Epithelial cell of esophagus (primary cell): ENCODE data around the gene MFGE8.

ENCODE experiments used
- DNase-seq: peaks from one replicate; pipeline ENCODE4 v3.0.0; 2010; ENCODE audit warnings: low read depth
- H3K4me3 ChIP-seq: 2 replicates; pipeline ENCODE4 v1.5.1; 2011; ENCODE audit warnings: mild to moderate bottlenecking, low read length, control low read depth
- CTCF ChIP-seq: IDR thresholded peaks from 2 replicates; pipeline ENCODE4 v1.5.1; 2011; ENCODE audit warnings: low read depth, mild to moderate bottlenecking, low read length, control low read depth, inconsistent platforms; ENCODE audit not compliant: insufficient read depth; ENCODE audit errors: missing control alignments

MFGE8 gene

GRCh38 chr15:88907111-88907510 is 6.1 kb downstream of the MFGE8 start:
- no peak for TF ChIP-seq CTCF
- no peak for DNase-seq
- H3K4me3 ChIP-seq = no peak overlapping the region

- no peak for TF ChIP-seq CTCF
- DNase-seq = no peak
- H3K4me3 ChIP-seq = no peak overlapping the region
These were observed 6.6 kb downstream of the MFGE8 start for GRCh38 chr15:88906551-88906950.

GRCh38 chr15:88906130-88906529 is 7.0 kb downstream of the MFGE8 start:
- TF ChIP-seq CTCF = no peak
- H3K4me3 ChIP-seq = no peak overlapping the region

GRCh38 chr15:88905576-88905975 is 7.6 kb downstream of the MFGE8 start:
- TF ChIP-seq CTCF = no peak
- no peak overlapping the region for H3K4me3 ChIP-seq
- no peak for DNase-seq

More at GRCh38 chr15:88906130-88906529, 7.0 kb downstream of the MFGE8 start:
- no peak for DNase-seq

- peak; percentile 97 for TF ChIP-seq CTCF
- peak; percentile 78 for DNase-seq
- H3K4me3 ChIP-seq = no peak overlapping the region
These were observed 8.4 kb downstream of the MFGE8 start for GRCh38 chr15:88904624-88905327.

GRCh38 chr15:88904257-88904623 is 8.9 kb downstream of the MFGE8 start:
- TF ChIP-seq CTCF = no peak
- H3K4me3 ChIP-seq = no peak overlapping the region
- no peak for DNase-seq

GRCh38 chr15:88902846-88903245 is 10.3 kb downstream of the MFGE8 start:
- H3K4me3 ChIP-seq = no peak overlapping the region
- TF ChIP-seq CTCF = no peak
- no peak for DNase-seq
